Stimulated activated CD4-positive, alpha-beta T cell treated with anti-CD3 and anti-CD28 coated beads, Interleukin-12 subunit alpha, Interleukin-12 subunit beta, amount 100 ng/mL, for 4 hours (primary cell): Measurements from ENCODE around the gene CFAP46.
"Not testable (repeated sequence)": the region's sequence is repeated elsewhere in the genome, so short reads cannot be mapped to it uniquely, and the experiment has no call there.

Source experiments
- DNase-seq: peaks from one replicate; pipeline ENCODE4 v3.0.0-alpha.2; 2020

The CFAP46 gene

GRCh38 chr10:132860532-132860931, 81.8 kb downstream of the CFAP46 start:
- no peak for DNase-seq

GRCh38 chr10:132859084-132859855, 83.1 kb downstream of the CFAP46 start:
- DNase-seq, result no peak

GRCh38 chr10:132858121-132859081, 84.0 kb downstream of the CFAP46 start:
- DNase-seq, result no peak

- no peak for DNase-seq
Measured at GRCh38 chr10:132856869-132857524, 85.4 kb downstream of the CFAP46 start.

GRCh38 chr10:132855889-132856288, 86.5 kb downstream of the CFAP46 start:
- DNase-seq, result no peak

- no peak for DNase-seq
Measured at GRCh38 chr10:132851451-132851850, 90.9 kb downstream of the CFAP46 start.

- no peak for DNase-seq
Measured at GRCh38 chr10:132850896-132851295, 91.5 kb downstream of the CFAP46 start.

- no peak for DNase-seq
Measured at GRCh38 chr10:132850246-132850645, 92.1 kb downstream of the CFAP46 start.

- no peak for DNase-seq
Measured at GRCh38 chr10:132849546-132850031, 92.8 kb downstream of the CFAP46 start.

- no peak for DNase-seq
Measured at GRCh38 chr10:132848951-132849545, 93.3 kb downstream of the CFAP46 start.

GRCh38 chr10:132848291-132848701, 94.1 kb downstream of the CFAP46 start:
- DNase-seq, result no peak

- DNase-seq, result no peak
Measured at GRCh38 chr10:132847856-132848255, 94.5 kb downstream of the CFAP46 start.

- no peak for DNase-seq
Measured at GRCh38 chr10:132847416-132847777, 95.0 kb downstream of the CFAP46 start.

GRCh38 chr10:132846631-132847415, 95.5 kb downstream of the CFAP46 start:
- DNase-seq, result no peak

GRCh38 chr10:132845780-132846595, 96.4 kb downstream of the CFAP46 start:
- no peak for DNase-seq

- no peak for DNase-seq
Measured at GRCh38 chr10:132845041-132845551, 97.3 kb downstream of the CFAP46 start.

GRCh38 chr10:132844069-132844809, 98.1 kb downstream of the CFAP46 start:
- no peak for DNase-seq

GRCh38 chr10:132843276-132843675, 99.1 kb downstream of the CFAP46 start:
- not testable (repeated sequence) for DNase-seq

GRCh38 chr10:132842397-132842796, 100.0 kb downstream of the CFAP46 start:
- no peak for DNase-seq

- no peak for DNase-seq
Measured at GRCh38 chr10:132841615-132841975, 100.8 kb downstream of the CFAP46 start.
